Liver (tissue), 9 donors: ENCODE results near the gene MFSD6. TPM values are rescaled to one million over a fixed set of nuclear protein-coding genes. Genes with fewer than 3 reads are reported as not detected.

Experiments
- DNase-seq: peaks from one replicate; pipeline ENCODE4 v3.0.0-alpha.2; 2017; ENCODE audit warnings: low spot score
- H3K27ac ChIP-seq, 2 donors: one replicate each; pipeline ENCODE4 v1.7.0; 2013; ENCODE audit warnings: inconsistent platforms in 2 of 2, low read length in 2 of 2, control low read depth in 1 of 2, low read depth in 1 of 2, mild to moderate bottlenecking in 1 of 2
- H3K27me3 ChIP-seq, 4 donors: one replicate each; pipeline versions ENCODE4 v1.6.1 to v1.7.0; 2013; ENCODE audit warnings: low read length in 3 of 4, inconsistent platforms in 1 of 4, mild to moderate bottlenecking in 1 of 4, moderate library complexity in 1 of 4; ENCODE audit not compliant: control insufficient read depth in 4 of 4, insufficient read depth in 4 of 4
- H3K36me3 ChIP-seq, 4 donors: one replicate each; pipeline versions ENCODE4 v1.6.1 to v1.7.0; 2013; ENCODE audit warnings: low read length in 3 of 4, mild to moderate bottlenecking in 3 of 4, low read depth in 1 of 4, moderate library complexity in 1 of 4; ENCODE audit not compliant: control insufficient read depth in 4 of 4, insufficient read depth in 3 of 4
- H3K4me1 ChIP-seq, 4 donors: one replicate each; pipeline versions ENCODE4 v1.6.1 to v1.7.0; 2013; ENCODE audit warnings: low read length in 3 of 4, mild to moderate bottlenecking in 3 of 4, moderate library complexity in 1 of 4; ENCODE audit not compliant: control insufficient read depth in 4 of 4, insufficient read depth in 4 of 4
- H3K4me3 ChIP-seq, 3 donors: one replicate each; pipeline versions ENCODE4 v1.6.1 to v1.7.0; 2013; ENCODE audit warnings: low read length in 3 of 3, control low read depth in 1 of 3, low read depth in 1 of 3, mild to moderate bottlenecking in 1 of 3
- H3K9ac ChIP-seq, 2 donors: one replicate each; pipeline ENCODE4 v1.7.0; 2013; ENCODE audit warnings: low read length in 2 of 2, mild to moderate bottlenecking in 2 of 2, moderate library complexity in 2 of 2, control low read depth in 1 of 2, low read depth in 1 of 2
- H3K9me3 ChIP-seq, 4 donors: one replicate each; pipeline versions ENCODE4 v1.6.1 to v1.7.0; 2013; ENCODE audit warnings: low read length in 3 of 4; ENCODE audit not compliant: control insufficient read depth in 4 of 4
- EGR1 ChIP-seq, 2 donors: IDR thresholded peaks; 2 replicates each; pipeline ENCODE4 v1.6.1; 2016 to 2018; ENCODE audit warnings: antibody characterized with exemption in 2 of 2, low read depth in 2 of 2
- FOXA1 ChIP-seq: IDR thresholded peaks from 2 replicates; pipeline ENCODE4 v1.6.1; 2016; ENCODE audit warnings: antibody characterized with exemption
- FOXA2 ChIP-seq: IDR thresholded peaks from 2 replicates; pipeline ENCODE4 v1.6.1; 2016; ENCODE audit warnings: antibody characterized with exemption
- GABPA ChIP-seq, 2 donors: IDR thresholded peaks in 1 of 2; conservative IDR thresholded peaks in 1 of 2; 2 replicates each; pipeline ENCODE4 v1.6.1; 2016; ENCODE audit warnings: antibody characterized with exemption in 2 of 2, mild to moderate bottlenecking in 1 of 2, moderate library complexity in 1 of 2
- HNF4A ChIP-seq, 2 donors: conservative IDR thresholded peaks; 2 replicates each; pipeline ENCODE4 v1.6.1; 2016; ENCODE audit warnings: antibody characterized with exemption in 2 of 2, mild to moderate bottlenecking in 2 of 2
- HNF4G ChIP-seq: IDR thresholded peaks from 2 replicates; pipeline ENCODE4 v1.6.1; 2016; ENCODE audit warnings: antibody characterized with exemption
- JUND ChIP-seq, 2 donors: IDR thresholded peaks; 2 replicates each; pipeline ENCODE4 v1.6.1; 2016; ENCODE audit warnings: antibody characterized with exemption in 2 of 2
- NR2F2 ChIP-seq: IDR thresholded peaks from 2 replicates; pipeline ENCODE4 v1.6.1; 2016; ENCODE audit warnings: antibody characterized with exemption
- RAD21 ChIP-seq, 2 donors: IDR thresholded peaks; 2 replicates each; pipeline ENCODE4 v1.6.1; 2016; ENCODE audit warnings: antibody characterized with exemption in 2 of 2, mild to moderate bottlenecking in 2 of 2
- RXRA ChIP-seq, 2 donors: IDR thresholded peaks; 2 replicates each; pipeline ENCODE4 v1.6.1; 2017 to 2018; ENCODE audit warnings: antibody characterized with exemption in 2 of 2, mild to moderate bottlenecking in 1 of 2
- SP1 ChIP-seq: IDR thresholded peaks from 2 replicates; pipeline ENCODE4 v1.6.1; 2018; ENCODE audit warnings: antibody characterized with exemption, mild to moderate bottlenecking
- TAF1 ChIP-seq: conservative IDR thresholded peaks from 2 replicates; pipeline ENCODE4 v1.6.1; 2016; ENCODE audit warnings: antibody characterized with exemption, mild to moderate bottlenecking
- YY1 ChIP-seq: IDR thresholded peaks from 2 replicates; pipeline ENCODE4 v1.6.1; 2016; ENCODE audit warnings: antibody characterized with exemption, mild to moderate bottlenecking
- WGBS: extraction: QIAGEN DNeasy Blood & Tissue Kit; methylation state at CpG from one replicate; pipeline ENCODE4 v1.1.7; 2013; 5-methylcytosine and 5-hydroxymethylcytosine counted together
- polyA plus RNA-seq, 2 donors: library from polyadenylated mRNA; stranded (reverse) in 1 of 2; unstranded in 1 of 2; fragments of 200-250 nt in 1 of 2; fragments of >200 nt in 1 of 2; fragmentation: Nextera tagmentation in 1 of 2; extraction: Ambion mirVana in 1 of 2; gene quantifications; one replicate each; pipeline versions ENCODE4 v1.2.1 to v1.2.3, GENCODE V29; 2013 to 2015
- total RNA-seq, 2 donors: library from RNA; depleted of rRNA; stranded (reverse); fragments of >200 nt; gene quantifications; one replicate each; pipeline ENCODE4 v1.2.3, GENCODE V29; 2014
- TF ChIP-seq, protein P1 (sequence below): IDR thresholded peaks from 2 replicates; pipeline ENCODE4 v1.6.1; 2016; ENCODE audit warnings: antibody characterized with exemption
- TF ChIP-seq, protein P2 (sequence below): fragments of 150-350 bp; IDR thresholded peaks from 2 replicates; pipeline ENCODE4 v1.5.1; 2017; ENCODE audit warnings: improper control_type of control experiment, low read depth, low read length; ENCODE audit not compliant: missing input control
- TF ChIP-seq, protein P3 (sequence below): IDR thresholded peaks from 2 replicates; pipeline ENCODE4 v1.6.1; 2016; ENCODE audit warnings: antibody characterized with exemption
- TF ChIP-seq, protein P4 (sequence below): IDR thresholded peaks from 2 replicates; pipeline ENCODE4 v1.6.1; 2016; ENCODE audit warnings: antibody characterized with exemption
- TF ChIP-seq, protein P5 (sequence below): IDR thresholded peaks from 2 replicates; pipeline ENCODE4 v1.6.1; 2016; ENCODE audit warnings: antibody characterized with exemption, mild to moderate bottlenecking
- donor health status: healthy.
- donor health status: healthy.
- donor health status: healthy.
- donor health status: healthy.
- donor health status: healthy.

The MFSD6 gene
- total and polyA plus RNA-seq, 4 donors: 0.83 to 9.5 (median 2.4) TPM

DNA sequence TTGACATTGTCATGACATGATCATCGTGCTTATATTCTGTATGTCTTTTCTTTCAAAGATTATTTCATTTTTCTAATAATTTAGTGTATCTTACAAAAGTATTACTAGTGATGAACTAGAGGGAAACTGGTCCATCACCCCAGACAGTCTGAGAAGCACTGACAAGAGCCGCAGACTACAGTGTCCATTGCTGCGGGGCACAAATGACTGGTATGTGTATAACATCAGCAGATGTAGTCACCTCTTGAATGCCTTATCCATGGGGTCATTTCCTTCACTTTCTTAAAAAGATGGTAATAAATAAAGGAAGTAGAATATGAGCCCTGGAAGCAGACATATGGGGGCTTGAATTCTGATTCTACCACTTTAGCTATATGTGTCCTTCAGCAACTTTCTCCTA lies 96.8 kb downstream of the MFSD6 start:
- Histone ChIP-seq H3K27me3 (no peaks in the 10 kb centered on the region), H3K36me3 (peaks cover 0 to 3% (median 0%) of the 10 kb centered on the region in 4 donors)

DNA sequence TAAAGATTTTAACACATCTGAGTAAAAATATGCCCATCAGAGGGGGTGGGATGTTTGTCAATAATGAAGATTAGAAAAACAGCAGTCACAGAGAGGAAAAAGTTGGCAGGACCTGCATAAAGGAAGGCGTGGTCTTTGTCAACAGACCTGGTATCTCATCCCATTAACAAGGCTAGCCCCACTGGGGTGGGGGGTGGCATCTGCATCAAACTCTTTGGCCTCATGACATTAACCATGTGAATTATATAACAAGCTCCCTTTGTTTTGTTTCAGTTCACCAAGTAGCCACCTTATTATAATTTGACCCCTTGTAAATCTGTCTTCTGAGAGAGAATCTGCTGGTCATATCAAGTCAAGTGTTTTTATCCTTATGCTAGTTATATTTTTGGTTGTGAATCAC lies 97.5 kb downstream of the MFSD6 start:
- Histone ChIP-seq H3K9ac (no peak overlapping the region), H3K27ac (no peak overlapping the region), H3K9me3 (no peaks in the 10 kb centered on the region), H3K4me3 (no peak overlapping the region), H3K4me1 (no peaks in the 10 kb centered on the region), H3K27me3 (no peaks in the 10 kb centered on the region), H3K36me3 (peaks cover 0 to 3% (median 0%) of the 10 kb centered on the region in 4 donors)
- no peak for DNase-seq
- no peak for TF ChIP-seq TAF1
- TF ChIP-seq RAD21 (IDR thresholded peaks at IDR 0.05): no peak
- TF ChIP-seq, protein P1, sequence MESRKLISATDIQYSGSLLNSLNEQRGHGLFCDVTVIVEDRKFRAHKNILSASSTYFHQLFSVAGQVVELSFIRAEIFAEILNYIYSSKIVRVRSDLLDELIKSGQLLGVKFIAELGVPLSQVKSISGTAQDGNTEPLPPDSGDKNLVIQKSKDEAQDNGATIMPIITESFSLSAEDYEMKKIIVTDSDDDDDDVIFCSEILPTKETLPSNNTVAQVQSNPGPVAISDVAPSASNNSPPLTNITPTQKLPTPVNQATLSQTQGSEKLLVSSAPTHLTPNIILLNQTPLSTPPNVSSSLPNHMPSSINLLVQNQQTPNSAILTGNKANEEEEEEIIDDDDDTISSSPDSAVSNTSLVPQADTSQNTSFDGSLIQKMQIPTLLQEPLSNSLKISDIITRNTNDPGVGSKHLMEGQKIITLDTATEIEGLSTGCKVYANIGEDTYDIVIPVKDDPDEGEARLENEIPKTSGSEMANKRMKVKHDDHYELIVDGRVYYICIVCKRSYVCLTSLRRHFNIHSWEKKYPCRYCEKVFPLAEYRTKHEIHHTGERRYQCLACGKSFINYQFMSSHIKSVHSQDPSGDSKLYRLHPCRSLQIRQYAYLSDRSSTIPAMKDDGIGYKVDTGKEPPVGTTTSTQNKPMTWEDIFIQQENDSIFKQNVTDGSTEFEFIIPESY: no peak
- no peak for TF ChIP-seq RXRA (IDR thresholded peaks at IDR 0.05)
- no peak for TF ChIP-seq SP1
- no peak for TF ChIP-seq FOXA2
- no peak for TF ChIP-seq YY1
- TF ChIP-seq JUND (IDR thresholded peaks at IDR 0.05): no peak
- TF ChIP-seq HNF4A (conservative IDR thresholded peaks at IDR 0.05): no peak
- TF ChIP-seq HNF4G: no peak
- TF ChIP-seq EGR1 (IDR thresholded peaks at IDR 0.05; ENCODE audit: low read depth in 2 of 2): no peak
- TF ChIP-seq FOXA1: no peak
- TF ChIP-seq, protein P2, sequence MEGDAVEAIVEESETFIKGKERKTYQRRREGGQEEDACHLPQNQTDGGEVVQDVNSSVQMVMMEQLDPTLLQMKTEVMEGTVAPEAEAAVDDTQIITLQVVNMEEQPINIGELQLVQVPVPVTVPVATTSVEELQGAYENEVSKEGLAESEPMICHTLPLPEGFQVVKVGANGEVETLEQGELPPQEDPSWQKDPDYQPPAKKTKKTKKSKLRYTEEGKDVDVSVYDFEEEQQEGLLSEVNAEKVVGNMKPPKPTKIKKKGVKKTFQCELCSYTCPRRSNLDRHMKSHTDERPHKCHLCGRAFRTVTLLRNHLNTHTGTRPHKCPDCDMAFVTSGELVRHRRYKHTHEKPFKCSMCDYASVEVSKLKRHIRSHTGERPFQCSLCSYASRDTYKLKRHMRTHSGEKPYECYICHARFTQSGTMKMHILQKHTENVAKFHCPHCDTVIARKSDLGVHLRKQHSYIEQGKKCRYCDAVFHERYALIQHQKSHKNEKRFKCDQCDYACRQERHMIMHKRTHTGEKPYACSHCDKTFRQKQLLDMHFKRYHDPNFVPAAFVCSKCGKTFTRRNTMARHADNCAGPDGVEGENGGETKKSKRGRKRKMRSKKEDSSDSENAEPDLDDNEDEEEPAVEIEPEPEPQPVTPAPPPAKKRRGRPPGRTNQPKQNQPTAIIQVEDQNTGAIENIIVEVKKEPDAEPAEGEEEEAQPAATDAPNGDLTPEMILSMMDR: no peak
- TF ChIP-seq, protein P3, sequence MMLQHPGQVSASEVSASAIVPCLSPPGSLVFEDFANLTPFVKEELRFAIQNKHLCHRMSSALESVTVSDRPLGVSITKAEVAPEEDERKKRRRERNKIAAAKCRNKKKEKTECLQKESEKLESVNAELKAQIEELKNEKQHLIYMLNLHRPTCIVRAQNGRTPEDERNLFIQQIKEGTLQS: no peak
- TF ChIP-seq, protein P4, sequence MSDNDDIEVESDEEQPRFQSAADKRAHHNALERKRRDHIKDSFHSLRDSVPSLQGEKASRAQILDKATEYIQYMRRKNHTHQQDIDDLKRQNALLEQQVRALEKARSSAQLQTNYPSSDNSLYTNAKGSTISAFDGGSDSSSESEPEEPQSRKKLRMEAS: no peak
- TF ChIP-seq GABPA (IDR thresholded peaks at IDR 0.05 in 1 of 2, conservative IDR thresholded peaks at IDR 0.05 in 1 of 2): no peak
- no peak for TF ChIP-seq NR2F2
- TF ChIP-seq, protein P5, sequence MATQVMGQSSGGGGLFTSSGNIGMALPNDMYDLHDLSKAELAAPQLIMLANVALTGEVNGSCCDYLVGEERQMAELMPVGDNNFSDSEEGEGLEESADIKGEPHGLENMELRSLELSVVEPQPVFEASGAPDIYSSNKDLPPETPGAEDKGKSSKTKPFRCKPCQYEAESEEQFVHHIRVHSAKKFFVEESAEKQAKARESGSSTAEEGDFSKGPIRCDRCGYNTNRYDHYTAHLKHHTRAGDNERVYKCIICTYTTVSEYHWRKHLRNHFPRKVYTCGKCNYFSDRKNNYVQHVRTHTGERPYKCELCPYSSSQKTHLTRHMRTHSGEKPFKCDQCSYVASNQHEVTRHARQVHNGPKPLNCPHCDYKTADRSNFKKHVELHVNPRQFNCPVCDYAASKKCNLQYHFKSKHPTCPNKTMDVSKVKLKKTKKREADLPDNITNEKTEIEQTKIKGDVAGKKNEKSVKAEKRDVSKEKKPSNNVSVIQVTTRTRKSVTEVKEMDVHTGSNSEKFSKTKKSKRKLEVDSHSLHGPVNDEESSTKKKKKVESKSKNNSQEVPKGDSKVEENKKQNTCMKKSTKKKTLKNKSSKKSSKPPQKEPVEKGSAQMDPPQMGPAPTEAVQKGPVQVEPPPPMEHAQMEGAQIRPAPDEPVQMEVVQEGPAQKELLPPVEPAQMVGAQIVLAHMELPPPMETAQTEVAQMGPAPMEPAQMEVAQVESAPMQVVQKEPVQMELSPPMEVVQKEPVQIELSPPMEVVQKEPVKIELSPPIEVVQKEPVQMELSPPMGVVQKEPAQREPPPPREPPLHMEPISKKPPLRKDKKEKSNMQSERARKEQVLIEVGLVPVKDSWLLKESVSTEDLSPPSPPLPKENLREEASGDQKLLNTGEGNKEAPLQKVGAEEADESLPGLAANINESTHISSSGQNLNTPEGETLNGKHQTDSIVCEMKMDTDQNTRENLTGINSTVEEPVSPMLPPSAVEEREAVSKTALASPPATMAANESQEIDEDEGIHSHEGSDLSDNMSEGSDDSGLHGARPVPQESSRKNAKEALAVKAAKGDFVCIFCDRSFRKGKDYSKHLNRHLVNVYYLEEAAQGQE: no peak
- WGBS: 89% methylated on average over 1 of the region's 1 CpG

More for the DNA sequence above, 96.8 kb downstream of the MFSD6 start:
- H3K4me3 ChIP-seq: no peak overlapping the region
- TF ChIP-seq, protein P4: no peak
- no peak overlapping the region for H3K9ac ChIP-seq
- H3K4me1 ChIP-seq: peaks cover 2 to 5% (median 2%) of the 10 kb centered on the region in 4 donors
- no peaks in the 10 kb centered on the region for H3K9me3 ChIP-seq
- DNase-seq: no peak
- no peak overlapping the region for H3K27ac ChIP-seq
- WGBS: 98% methylated on average over 3 of the region's 3 CpGs
